ENCODE data around the gene BCR. TPM values are rescaled to one million over a fixed set of nuclear protein-coding genes. Genes with fewer than 3 reads are reported as not detected.

BCR gene
- total RNA-seq, 2 donors from 2014 or later = 91.8 to 93.2 TPM

- peaks cover 10% of the 10 kb centered on the region for H3K36me3 Mint-ChIP-seq (ENCODE audit: low read depth)
- H3K9me3 ChIP-seq (ENCODE audit: control insufficient read depth, low read length, poor library complexity, severe bottlenecking) = no peaks in the 10 kb centered on the region
- peaks cover 37% of the 10 kb centered on the region for H3K4me1 Mint-ChIP-seq
These were observed 52.0 kb downstream of the BCR start for GRCh38 chr22:23232094-23232905.

GRCh38 chr22:23233084-23233531, 52.8 kb downstream of the BCR start:
- ATAC-seq = no peak

More at GRCh38 chr22:23232094-23232905, 52.0 kb downstream of the BCR start:
- H3K27me3 Mint-ChIP-seq = no peaks in the 10 kb centered on the region
- H3K4me3 Mint-ChIP-seq = peak overlapping the region; percentile 57
- ATAC-seq (no peak), DNase-seq (no peak)
- H3K27ac Mint-ChIP-seq = peak overlapping the region; percentile 76

GRCh38 chr22:23233752-23234408, 53.6 kb downstream of the BCR start:
- Mint-ChIP-seq H3K4me3 (peak overlapping the region; percentile 19), H3K4me1 (peaks cover 44% of the 10 kb centered on the region), H3K27me3 (no peaks in the 10 kb centered on the region), H3K27ac (peak overlapping the region; percentile 71), H3K36me3 (ENCODE audit: low read depth) (peaks cover 7% of the 10 kb centered on the region)
- H3K9me3 ChIP-seq (ENCODE audit: control insufficient read depth, low read length, poor library complexity, severe bottlenecking) = no peaks in the 10 kb centered on the region
- DNase-seq = no peak
- no peak for ATAC-seq

More at GRCh38 chr22:23233084-23233531, 52.8 kb downstream of the BCR start:
- Mint-ChIP-seq H3K27ac (peak overlapping the region; percentile 71), H3K27me3 (no peaks in the 10 kb centered on the region), H3K4me1 (peaks cover 40% of the 10 kb centered on the region), H3K4me3 (peak overlapping the region; percentile 33), H3K36me3 (ENCODE audit: low read depth) (peaks cover 10% of the 10 kb centered on the region)
- DNase-seq = no peak
- no peaks in the 10 kb centered on the region for H3K9me3 ChIP-seq (ENCODE audit: control insufficient read depth, low read length, poor library complexity, severe bottlenecking)

GRCh38 chr22:23234409-23235161, 54.3 kb downstream of the BCR start:
- ATAC-seq = no peak
- Mint-ChIP-seq H3K27ac (peak overlapping the region; percentile 100), H3K36me3 (ENCODE audit: low read depth) (peaks cover 2% of the 10 kb centered on the region), H3K27me3 (no peaks in the 10 kb centered on the region), H3K4me3 (peak overlapping the region; percentile 19), H3K4me1 (peaks cover 47% of the 10 kb centered on the region)
- no peaks in the 10 kb centered on the region for H3K9me3 ChIP-seq (ENCODE audit: control insufficient read depth, low read length, poor library complexity, severe bottlenecking)
- DNase-seq = no peak

GRCh38 chr22:23235425-23235824, 55.1 kb downstream of the BCR start:
- Mint-ChIP-seq H3K27me3 (no peaks in the 10 kb centered on the region), H3K27ac (peak overlapping the region; percentile 100), H3K4me3 (no peak overlapping the region), H3K36me3 (ENCODE audit: low read depth) (no peaks in the 10 kb centered on the region), H3K4me1 (peaks cover 46% of the 10 kb centered on the region)
- ATAC-seq (no peak), DNase-seq (no peak)
- no peaks in the 10 kb centered on the region for H3K9me3 ChIP-seq (ENCODE audit: control insufficient read depth, low read length, poor library complexity, severe bottlenecking)

GRCh38 chr22:23236026-23236425, 55.7 kb downstream of the BCR start:
- peaks cover 51% of the 10 kb centered on the region for H3K4me1 Mint-ChIP-seq
- no peak for ATAC-seq
- H3K27ac Mint-ChIP-seq = peak overlapping the region; percentile 100
- no peaks in the 10 kb centered on the region for H3K27me3 Mint-ChIP-seq
- H3K9me3 ChIP-seq (ENCODE audit: control insufficient read depth, low read length, poor library complexity, severe bottlenecking) = no peaks in the 10 kb centered on the region
- DNase-seq = no peak
- no peaks in the 10 kb centered on the region for H3K36me3 Mint-ChIP-seq (ENCODE audit: low read depth)
- H3K4me3 Mint-ChIP-seq = no peak overlapping the region

GRCh38 chr22:23236440-23237184, 56.3 kb downstream of the BCR start:
- H3K27me3 Mint-ChIP-seq = no peaks in the 10 kb centered on the region
- H3K4me1 Mint-ChIP-seq = peaks cover 55% of the 10 kb centered on the region
- no peak overlapping the region for H3K4me3 Mint-ChIP-seq
- peak overlapping the region; percentile 100 for H3K27ac Mint-ChIP-seq
- DNase-seq (no peak), ATAC-seq (no peak)
- H3K36me3 Mint-ChIP-seq (ENCODE audit: low read depth) = no peaks in the 10 kb centered on the region
- H3K9me3 ChIP-seq (ENCODE audit: control insufficient read depth, low read length, poor library complexity, severe bottlenecking) = no peaks in the 10 kb centered on the region

GRCh38 chr22:23237201-23237798, 57.0 kb downstream of the BCR start:
- Mint-ChIP-seq H3K4me1 (peaks cover 60% of the 10 kb centered on the region), H3K36me3 (ENCODE audit: low read depth) (no peaks in the 10 kb centered on the region), H3K4me3 (peak overlapping the region; percentile 53), H3K27ac (peak overlapping the region; percentile 100), H3K27me3 (no peaks in the 10 kb centered on the region)
- DNase-seq (no peak), ATAC-seq (no peak)
- no peaks in the 10 kb centered on the region for H3K9me3 ChIP-seq (ENCODE audit: control insufficient read depth, low read length, poor library complexity, severe bottlenecking)

- no peak for DNase-seq
- peaks cover 62% of the 10 kb centered on the region for H3K4me1 Mint-ChIP-seq
- no peaks in the 10 kb centered on the region for H3K27me3 Mint-ChIP-seq
- peak; percentile 45 for ATAC-seq
- no peaks in the 10 kb centered on the region for H3K9me3 ChIP-seq (ENCODE audit: control insufficient read depth, low read length, poor library complexity, severe bottlenecking)
- H3K4me3 Mint-ChIP-seq = peak overlapping the region; percentile 53
- H3K36me3 Mint-ChIP-seq (ENCODE audit: low read depth) = no peaks in the 10 kb centered on the region
- peak overlapping the region; percentile 100 for H3K27ac Mint-ChIP-seq
These were observed 57.5 kb downstream of the BCR start for GRCh38 chr22:23237841-23238240.

GRCh38 chr22:23238707-23239106, 58.4 kb downstream of the BCR start:
- DNase-seq = no peak
- no peaks in the 10 kb centered on the region for H3K27me3 Mint-ChIP-seq
- H3K4me3 Mint-ChIP-seq = no peak overlapping the region
- H3K9me3 ChIP-seq (ENCODE audit: control insufficient read depth, low read length, poor library complexity, severe bottlenecking) = no peaks in the 10 kb centered on the region
- no peak for ATAC-seq
- no peaks in the 10 kb centered on the region for H3K36me3 Mint-ChIP-seq (ENCODE audit: low read depth)
- H3K27ac Mint-ChIP-seq = peak overlapping the region; percentile 100
- peaks cover 66% of the 10 kb centered on the region for H3K4me1 Mint-ChIP-seq

GRCh38 chr22:23239429-23239828, 59.1 kb downstream of the BCR start:
- H3K27me3 Mint-ChIP-seq = no peaks in the 10 kb centered on the region
- no peaks in the 10 kb centered on the region for H3K9me3 ChIP-seq (ENCODE audit: control insufficient read depth, low read length, poor library complexity, severe bottlenecking)
- DNase-seq (no peak), ATAC-seq (no peak)
- H3K27ac Mint-ChIP-seq = peak overlapping the region; percentile 100
- no peaks in the 10 kb centered on the region for H3K36me3 Mint-ChIP-seq (ENCODE audit: low read depth)
- no peak overlapping the region for H3K4me3 Mint-ChIP-seq
- H3K4me1 Mint-ChIP-seq = peaks cover 67% of the 10 kb centered on the region

- H3K36me3 Mint-ChIP-seq (ENCODE audit: low read depth) = no peaks in the 10 kb centered on the region
- H3K9me3 ChIP-seq (ENCODE audit: control insufficient read depth, low read length, poor library complexity, severe bottlenecking) = no peaks in the 10 kb centered on the region
- ATAC-seq = peak; percentile 5
- DNase-seq = no peak
- H3K4me3 Mint-ChIP-seq = peak overlapping the region; percentile 43
- H3K4me1 Mint-ChIP-seq = peaks cover 70% of the 10 kb centered on the region
- no peaks in the 10 kb centered on the region for H3K27me3 Mint-ChIP-seq
- peak overlapping the region; percentile 100 for H3K27ac Mint-ChIP-seq
These were observed 60.5 kb downstream of the BCR start for GRCh38 chr22:23240639-23241389.

Data from T-helper 17 cell (primary cell).